DND-41 (cell line): ENCODE data around the gene ZNF844.

ENCODE experiments used
- ATAC-seq: fragments of 200-7000 bp; cut with Tn5 transposase; 3 replicates; pipeline ENCODE4 v1.9.1; 2021; ENCODE audit warnings: low read depth; ENCODE audit not compliant: insufficient read depth
- DNase-seq: peaks from one replicate; pipeline ENCODE4 v3.0.0-alpha.2; 2020
- H2AFZ ChIP-seq: 2 replicates; pipeline ENCODE4 v1.6.0; 2012; ENCODE audit warnings: low read depth, low read length
- H3K27ac ChIP-seq: 2 replicates; pipeline ENCODE4 v1.5.1; 2012; ENCODE audit warnings: low read length, inconsistent platforms
- H3K27me3 ChIP-seq: fragments of 200-600 bp; sonication (generic); 2 replicates; pipeline ENCODE4 v1.6.0; 2012; ENCODE audit warnings: low read length, mild to moderate bottlenecking, inconsistent platforms; ENCODE audit not compliant: insufficient read depth, poor library complexity
- H3K36me3 ChIP-seq: 2 replicates; pipeline ENCODE4 v1.5.1; 2012; ENCODE audit warnings: low read length, inconsistent platforms; ENCODE audit not compliant: insufficient read depth
- H3K4me1 ChIP-seq: 2 replicates; pipeline ENCODE4 v1.5.1; 2012; ENCODE audit warnings: mild to moderate bottlenecking, low read length; ENCODE audit not compliant: insufficient read depth
- H3K4me2 ChIP-seq: 2 replicates; pipeline ENCODE4 v1.6.0; 2012; ENCODE audit warnings: mild to moderate bottlenecking, moderate library complexity, low read length, inconsistent platforms; ENCODE audit not compliant: insufficient read depth
- H3K4me3 ChIP-seq, 2 experiments: fragments of 200-600 bp in 1 of 2; shearing (Covaris generic) in 1 of 2; 2 replicates each; pipeline ENCODE4 v1.5.1; 2012 to 2016; ENCODE audit warnings: inconsistent platforms in 2 of 2, low read length in 2 of 2, mild to moderate bottlenecking in 2 of 2, low read depth in 1 of 2, moderate library complexity in 1 of 2
- H3K79me2 ChIP-seq: 2 replicates; pipeline ENCODE4 v1.6.0; 2012; ENCODE audit warnings: low read length, inconsistent platforms; ENCODE audit not compliant: insufficient read depth
- H3K9ac ChIP-seq: 2 replicates; pipeline ENCODE4 v1.6.0; 2012; ENCODE audit warnings: low read depth, mild to moderate bottlenecking, inconsistent platforms, low read length, moderate library complexity
- H3K9me3 ChIP-seq: 2 replicates; pipeline ENCODE4 v1.5.1; 2012; ENCODE audit warnings: low read length, moderate library complexity, mild to moderate bottlenecking, inconsistent platforms; ENCODE audit not compliant: insufficient read depth, severe bottlenecking
- H4K20me1 ChIP-seq: 2 replicates; pipeline ENCODE4 v1.6.0; 2012; ENCODE audit warnings: low read length; ENCODE audit not compliant: insufficient read depth
- EZH2 ChIP-seq: IDR thresholded peaks from 3 replicates; pipeline ENCODE4 v1.6.1; 2012; ENCODE audit warnings: borderline replicate concordance, low read depth, mild to moderate bottlenecking, moderate library complexity, low read length, inconsistent platforms; ENCODE audit not compliant: severe bottlenecking
- TF ChIP-seq, protein P1 (sequence below): IDR thresholded peaks from 2 replicates; pipeline ENCODE4 v1.5.1; 2012; ENCODE audit warnings: borderline replicate concordance, low read length, moderate library complexity, mild to moderate bottlenecking; ENCODE audit not compliant: poor library complexity, severe bottlenecking; ENCODE audit errors: extremely low read depth

Gene ZNF844

DNA sequence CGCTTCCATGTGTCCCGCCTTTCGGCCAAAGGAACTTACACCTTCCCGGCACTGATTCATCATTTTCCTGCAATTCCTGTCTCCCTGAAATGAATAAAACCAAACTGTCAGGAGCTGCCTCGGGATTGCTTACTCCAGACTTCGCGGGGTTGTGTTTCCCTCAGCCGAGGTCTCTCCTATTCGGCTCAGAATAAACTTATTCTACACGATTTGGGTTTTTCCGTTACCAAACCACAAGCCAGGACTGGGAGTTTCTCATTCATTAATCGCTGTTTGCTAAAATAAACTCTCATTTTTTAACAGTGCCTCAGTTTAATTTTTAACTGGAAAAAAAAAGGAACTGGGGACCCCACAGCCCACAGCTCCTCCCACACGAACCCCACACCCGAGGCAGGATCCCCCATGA, 12.4 kb upstream of the ZNF844 start:
- peak overlapping the region; percentile 89 for H3K27ac ChIP-seq

DNA sequence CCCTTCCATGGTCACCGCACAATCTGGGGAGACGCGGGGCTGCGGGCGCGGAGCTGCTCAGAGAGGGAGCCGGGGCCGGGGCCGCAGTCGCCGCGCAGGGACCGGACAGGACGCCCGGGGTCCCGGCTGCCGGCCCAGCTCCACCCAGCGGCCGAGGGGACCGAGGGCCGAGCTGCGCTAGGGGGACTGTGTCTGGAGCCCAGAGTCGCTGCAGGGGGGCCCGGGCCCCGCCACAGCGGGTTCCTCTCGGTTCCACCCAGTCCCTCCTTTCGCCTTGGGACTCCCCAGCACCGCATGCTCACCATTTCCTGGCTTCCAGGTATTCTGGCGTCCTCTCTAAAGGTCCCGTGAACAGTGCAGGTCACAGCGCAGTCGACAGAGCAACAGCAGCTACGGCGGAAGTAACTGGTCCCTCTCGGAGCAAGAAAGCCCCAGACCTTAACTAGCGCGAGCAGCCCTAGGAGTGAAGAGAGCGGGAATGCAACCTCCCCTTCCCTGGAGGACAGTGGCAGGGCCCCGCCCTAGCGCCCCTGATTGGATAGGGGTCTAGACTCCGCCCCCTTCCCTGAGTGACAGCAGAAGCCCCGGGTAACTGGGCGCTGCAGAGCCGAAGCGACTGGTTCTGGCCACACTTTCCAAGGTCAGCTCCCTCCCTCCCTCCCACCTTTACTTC, 11.9 kb upstream of the ZNF844 start, which contains the start of gene ZNF878:
ZNF878 (minus strand) TSS at position 465 of the 673 bp plus-strand sequence; CDS start at position 305, 160 bp downstream.
- Histone ChIP-seq H3K4me1 (peaks cover 23% of the 10 kb centered on the region), H3K4me2 (peak within 1 kb of the TSS; percentile 99), H3K27ac (peak within 1 kb of the TSS; percentile 89), H3K4me3 (peak within 1 kb of the TSS; percentile 86 to 96), H2AFZ (peak within 1 kb of the TSS; percentile 99), H3K9me3 (no peaks in the 10 kb centered on the region), H3K9ac (peak within 1 kb of the TSS; percentile 87), H3K27me3 (no peaks in the 10 kb centered on the region), H3K79me2 (no peaks in the 10 kb centered on the region; the same call in 1 of the 2 replicates), H3K36me3 (no peaks in the 10 kb centered on the region), H4K20me1 (no peaks in the 10 kb centered on the region)
- DNase-seq = peak; percentile 94
- TF ChIP-seq EZH2 = no peak
- TF ChIP-seq, protein P1, sequence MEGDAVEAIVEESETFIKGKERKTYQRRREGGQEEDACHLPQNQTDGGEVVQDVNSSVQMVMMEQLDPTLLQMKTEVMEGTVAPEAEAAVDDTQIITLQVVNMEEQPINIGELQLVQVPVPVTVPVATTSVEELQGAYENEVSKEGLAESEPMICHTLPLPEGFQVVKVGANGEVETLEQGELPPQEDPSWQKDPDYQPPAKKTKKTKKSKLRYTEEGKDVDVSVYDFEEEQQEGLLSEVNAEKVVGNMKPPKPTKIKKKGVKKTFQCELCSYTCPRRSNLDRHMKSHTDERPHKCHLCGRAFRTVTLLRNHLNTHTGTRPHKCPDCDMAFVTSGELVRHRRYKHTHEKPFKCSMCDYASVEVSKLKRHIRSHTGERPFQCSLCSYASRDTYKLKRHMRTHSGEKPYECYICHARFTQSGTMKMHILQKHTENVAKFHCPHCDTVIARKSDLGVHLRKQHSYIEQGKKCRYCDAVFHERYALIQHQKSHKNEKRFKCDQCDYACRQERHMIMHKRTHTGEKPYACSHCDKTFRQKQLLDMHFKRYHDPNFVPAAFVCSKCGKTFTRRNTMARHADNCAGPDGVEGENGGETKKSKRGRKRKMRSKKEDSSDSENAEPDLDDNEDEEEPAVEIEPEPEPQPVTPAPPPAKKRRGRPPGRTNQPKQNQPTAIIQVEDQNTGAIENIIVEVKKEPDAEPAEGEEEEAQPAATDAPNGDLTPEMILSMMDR = peak; percentile 13
- ATAC-seq = peak; percentile 98

More for the DNA sequence above, 12.4 kb upstream of the ZNF844 start:
- H4K20me1 ChIP-seq = no peaks in the 10 kb centered on the region
- peak overlapping the region; percentile 99 for H2AFZ ChIP-seq
- H3K9ac ChIP-seq = peak overlapping the region; percentile 87
- no peaks in the 10 kb centered on the region for H3K27me3 ChIP-seq
- no peaks in the 10 kb centered on the region; the same call in 1 of the 2 replicates for H3K79me2 ChIP-seq
- TF ChIP-seq, protein P1 = no peak
- TF ChIP-seq EZH2 = no peak
- ATAC-seq = no peak
- peak overlapping the region; percentile 99 for H3K4me2 ChIP-seq
- H3K4me1 ChIP-seq = peaks cover 23% of the 10 kb centered on the region
- DNase-seq = no peak
- H3K9me3 ChIP-seq = no peaks in the 10 kb centered on the region
- H3K4me3 ChIP-seq = peak overlapping the region; percentile 86 to 96
- 0 out of 2 replicates have a peak, but pooled peaks cover under 1% of the 10 kb centered on the region for H3K36me3 ChIP-seq

DNA sequence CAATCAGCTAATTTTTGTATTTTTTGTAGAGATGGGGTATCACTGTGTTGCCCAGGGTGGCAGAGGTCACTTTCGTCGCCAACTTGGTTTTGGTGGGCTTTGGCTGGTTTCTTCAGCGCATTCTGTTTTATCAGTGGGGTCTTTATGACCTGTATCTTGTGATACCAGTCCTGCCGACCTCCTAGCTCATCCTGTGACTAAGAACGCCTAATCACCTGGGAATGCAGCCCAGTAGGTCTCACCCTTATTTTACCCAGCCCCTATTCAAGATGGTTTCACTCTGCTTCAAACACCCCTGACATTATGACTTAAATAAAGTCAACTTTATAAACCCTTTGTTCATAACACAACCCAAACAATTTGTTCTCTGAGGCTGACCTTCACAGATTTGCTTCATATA, 8.7 kb upstream of the ZNF844 start:
- no peak overlapping the region for H3K9ac ChIP-seq
- H3K36me3 ChIP-seq = no peaks in the 10 kb centered on the region
- H2AFZ ChIP-seq = no peak overlapping the region
- no peak for DNase-seq
- no peaks in the 10 kb centered on the region; the same call in 1 of the 2 replicates for H3K79me2 ChIP-seq
- H3K9me3 ChIP-seq = no peaks in the 10 kb centered on the region
- H4K20me1 ChIP-seq = no peaks in the 10 kb centered on the region
- H3K4me1 ChIP-seq = peaks cover 34% of the 10 kb centered on the region
- no peak overlapping the region for H3K4me3 ChIP-seq
- no peak overlapping the region for H3K4me2 ChIP-seq
- ATAC-seq = no peak
- no peak for TF ChIP-seq EZH2
- TF ChIP-seq, protein P1 = no peak
- H3K27me3 ChIP-seq = no peaks in the 10 kb centered on the region
- no peak overlapping the region for H3K27ac ChIP-seq
